Upper lobe of left lung (tissue), 6 donors: Measurements from ENCODE around the gene SZT2. TPM values are rescaled to one million over a fixed set of nuclear protein-coding genes. Genes with fewer than 3 reads are reported as not detected.

Experiments
- ATAC-seq, 2 donors: fragments of 200-7000 bp; cut with Tn5 transposase; one replicate each; pipeline ENCODE4 v1.9.1; 2022; ENCODE audit warnings: mild to moderate bottlenecking in 2 of 2, moderate library complexity in 2 of 2; ENCODE audit not compliant: low FRiP score in 2 of 2
- DNase-seq, 2 donors: peaks; one replicate each; pipeline ENCODE4 v3.0.0-alpha.2; 2019 to 2020
- H3K27ac ChIP-seq, 4 donors: fragments of 200-600 bp; sonication (generic); one replicate each; pipeline ENCODE4 v1.5.1; 2016 to 2019
- H3K27me3 ChIP-seq, 4 donors: fragments of 200-600 bp; sonication (generic); one replicate each; pipeline ENCODE4 v1.5.1; 2017 to 2019
- H3K36me3 ChIP-seq, 4 donors: fragments of 200-600 bp; sonication (generic); one replicate each; pipeline ENCODE4 v1.5.1; 2016 to 2019
- H3K4me1 ChIP-seq, 4 donors: fragments of 200-600 bp; sonication (generic); one replicate each; pipeline ENCODE4 v1.5.1; 2018 to 2019
- H3K4me3 ChIP-seq, 4 donors: fragments of 200-600 bp; sonication (generic); one replicate each; pipeline ENCODE4 v1.5.1; 2017 to 2019; ENCODE audit warnings: mild to moderate bottlenecking in 2 of 4, moderate library complexity in 1 of 4
- H3K9me3 ChIP-seq, 4 donors: fragments of 200-600 bp; sonication (generic); one replicate each; pipeline ENCODE4 v1.5.1; 2018 to 2019
- CTCF ChIP-seq, 6 experiments: fragments of 450-650 bp in 4 of 6; fragments of 200-600 bp in 2 of 6; sonication (generic) in 2 of 6; IDR thresholded peaks; one replicate each; pipeline ENCODE4 v1.5.1; 2016 to 2019; ENCODE audit warnings: antibody characterized with exemption in 6 of 6
- EP300 ChIP-seq, 4 donors: sonication (generic); formaldehyde crosslinking; IDR thresholded peaks; one replicate each; pipeline ENCODE4 v1.5.1; 2017; ENCODE audit warnings: antibody characterized with exemption in 4 of 4, control low read depth in 2 of 4
- POLR2A ChIP-seq, 4 donors: fragments of 450-650 bp; IDR thresholded peaks; one replicate each; pipeline ENCODE4 v1.5.1; 2016 to 2017; ENCODE audit warnings: antibody characterized with exemption in 4 of 4, mild to moderate bottlenecking in 2 of 4
- POLR2AphosphoS5 ChIP-seq, 2 donors: sonication (generic); formaldehyde crosslinking; IDR thresholded peaks; one replicate each; pipeline ENCODE4 v1.5.1; 2017; ENCODE audit warnings: antibody characterized with exemption in 2 of 2
- WGBS, 2 donors: methylation state at CpG; one replicate each; pipeline ENCODE4 v1.1.5; 2017 to 2018; 5-methylcytosine and 5-hydroxymethylcytosine counted together
- total RNA-seq, 6 donors: library from RNA; depleted of rRNA in 4 of 6; stranded (reverse); fragments of >200 nt in 4 of 6; gene quantifications; one replicate each; pipeline versions ENCODE4 v1.1.0 to v1.2.1, GENCODE V29; 2016 to 2021
- donor health status: DM: no; HTN: no; CAD: no; lungs with moderate emphysema.
- donor health status: DM: no; HTN: yes; CAD: no; lungs with severe emphysema.

Gene SZT2
- total RNA-seq, 6 donors from 2014 or later, result 33.3 to 184 (median 57.0) TPM

GRCh38 chr1:43421976-43422750, 32.5 kb downstream of the SZT2 start:
- Histone ChIP-seq H3K4me1 (no peaks in the 10 kb centered on the region), H3K36me3 (peaks cover 52 to 96% (median 93%) of the 10 kb centered on the region in 4 donors), H3K9me3 (no peaks in the 10 kb centered on the region), H3K27ac (no peak overlapping the region), H3K27me3 (no peaks in the 10 kb centered on the region), H3K4me3 (no peak overlapping the region)
- ATAC-seq (no peak), DNase-seq (no peak)
- whole genome bisulfite sequencing, 2 donors, result 91 to 97% methylated on average over 11 to 12 of the region's 12 CpGs
- TF ChIP-seq CTCF (IDR thresholded peaks at IDR 0.05) (no peak), EP300 (IDR thresholded peaks at IDR 0.05) (no peak), POLR2A (IDR thresholded peaks at IDR 0.05) (no peak), POLR2AphosphoS5 (IDR thresholded peaks at IDR 0.05) (no peak)

- 87 to 93% methylated on average over 15 to 16 of the region's 16 CpGs for WGBS, 2 donors
- Histone ChIP-seq H3K27ac (no peak overlapping the region), H3K4me3 (no peak overlapping the region), H3K27me3 (no peaks in the 10 kb centered on the region), H3K9me3 (no peaks in the 10 kb centered on the region), H3K36me3 (peaks cover 56 to 96% (median 94%) of the 10 kb centered on the region in 4 donors), H3K4me1 (peaks cover 0 to 4% (median 2%) of the 10 kb centered on the region in 4 donors)
- TF ChIP-seq CTCF (IDR thresholded peaks at IDR 0.05) (no peak), POLR2A (IDR thresholded peaks at IDR 0.05) (no peak), EP300 (IDR thresholded peaks at IDR 0.05) (no peak), POLR2AphosphoS5 (IDR thresholded peaks at IDR 0.05) (no peak)
- no peak for ATAC-seq
- no peak for DNase-seq
Observed at GRCh38 chr1:43422995-43423671, 33.4 kb downstream of the SZT2 start.

GRCh38 chr1:43423672-43424550, 34.2 kb downstream of the SZT2 start:
- Histone ChIP-seq H3K27ac (peak overlapping the region in 1 of 4 donors; percentile 12), H3K4me1 (peaks cover 0 to 4% (median 2%) of the 10 kb centered on the region in 4 donors), H3K9me3 (no peaks in the 10 kb centered on the region), H3K4me3 (no peak overlapping the region), H3K27me3 (no peaks in the 10 kb centered on the region), H3K36me3 (peaks cover 59 to 96% (median 94%) of the 10 kb centered on the region in 4 donors)
- 82 to 87% methylated on average over 20 to 23 of the region's 23 CpGs for WGBS, 2 donors
- no peak for ATAC-seq
- no peak for DNase-seq
- TF ChIP-seq POLR2A (IDR thresholded peaks at IDR 0.05), result no peak
- TF ChIP-seq POLR2AphosphoS5 (IDR thresholded peaks at IDR 0.05), result no peak
- TF ChIP-seq EP300 (IDR thresholded peaks at IDR 0.05), result no peak
- TF ChIP-seq CTCF (IDR thresholded peaks at IDR 0.05), result no peak

GRCh38 chr1:43425045-43425444, 35.3 kb downstream of the SZT2 start:
- ATAC-seq (no peak), DNase-seq (no peak)
- Histone ChIP-seq H3K4me3 (no peak overlapping the region), H3K9me3 (no peaks in the 10 kb centered on the region), H3K27ac (no peak overlapping the region), H3K27me3 (no peaks in the 10 kb centered on the region), H3K4me1 (peaks cover 0 to 4% (median 2%) of the 10 kb centered on the region in 4 donors), H3K36me3 (peaks cover 50 to 96% (median 95%) of the 10 kb centered on the region in 4 donors)
- WGBS, 2 donors, result 92% methylated on average over 4 of the region's 4 CpGs
- no peak for TF ChIP-seq EP300 (IDR thresholded peaks at IDR 0.05)
- no peak for TF ChIP-seq CTCF (IDR thresholded peaks at IDR 0.05)
- no peak for TF ChIP-seq POLR2A (IDR thresholded peaks at IDR 0.05)
- TF ChIP-seq POLR2AphosphoS5 (IDR thresholded peaks at IDR 0.05), result no peak
